OCI-LY1 (cell line): ENCODE results near the gene NCS1.

ENCODE experiments used
- H2AFZ ChIP-seq: fragments of 200-600 bp; sonication (generic), shearing (Covaris generic); 2 replicates; pipeline ENCODE4 v1.6.0; 2014; ENCODE audit warnings: antibody characterized with exemption, mild to moderate bottlenecking, low read length
- H3F3A ChIP-seq: fragments of 200-600 bp; sonication (generic), shearing (Covaris generic); 2 replicates; pipeline ENCODE4 v1.6.0; 2014; ENCODE audit warnings: mild to moderate bottlenecking, antibody characterized with exemption, low read length, moderate library complexity; ENCODE audit not compliant: insufficient read depth
- H3K27ac ChIP-seq: fragments of 200-600 bp; sonication (generic); 2 replicates; pipeline ENCODE4 v1.5.1; 2014; ENCODE audit warnings: low read length, mixed run types, mild to moderate bottlenecking, low read depth; ENCODE audit not compliant: poor library complexity, severe bottlenecking
- H3K27me3 ChIP-seq: fragments of 200-600 bp; sonication (generic); 2 replicates; pipeline ENCODE4 v1.6.0; 2014; ENCODE audit warnings: antibody characterized with exemption, mild to moderate bottlenecking, low read length, moderate library complexity; ENCODE audit not compliant: insufficient read depth
- H3K36me3 ChIP-seq: fragments of 200-600 bp; sonication (generic); 2 replicates; pipeline ENCODE4 v1.6.1; 2014; ENCODE audit warnings: mild to moderate bottlenecking, antibody characterized with exemption, low read length, moderate library complexity, mixed read lengths; ENCODE audit not compliant: insufficient read depth
- H3K4me1 ChIP-seq: fragments of 200-600 bp; sonication (generic); 2 replicates; pipeline ENCODE4 v1.5.1; 2014; ENCODE audit warnings: mild to moderate bottlenecking, low read length, moderate library complexity; ENCODE audit not compliant: insufficient read depth, severe bottlenecking
- H3K4me2 ChIP-seq: fragments of 200-600 bp; sonication (generic), shearing (Covaris generic); 2 replicates; pipeline ENCODE4 v1.6.1; 2014; ENCODE audit warnings: low read length
- H3K4me3 ChIP-seq: fragments of 200-600 bp; sonication (generic); 2 replicates; pipeline ENCODE4 v1.5.1; 2014; ENCODE audit warnings: low read length, low read depth, mild to moderate bottlenecking, mixed read lengths; ENCODE audit not compliant: poor library complexity, severe bottlenecking
- H3K79me2 ChIP-seq: fragments of 200-600 bp; shearing (Covaris generic); 2 replicates; pipeline ENCODE4 v1.6.1; 2016; ENCODE audit warnings: mixed run types, low read length, mixed read lengths; ENCODE audit not compliant: insufficient read depth
- H3K9ac ChIP-seq: fragments of 200-600 bp; sonication (generic), shearing (Covaris generic); 2 replicates; pipeline ENCODE4 v1.6.1; 2014; ENCODE audit warnings: mild to moderate bottlenecking, low read length, mixed read lengths
- H3K9me2 ChIP-seq: fragments of 200-600 bp; sonication (generic), shearing (Covaris generic); 2 replicates; pipeline ENCODE4 v1.6.1; 2014; ENCODE audit warnings: low read depth, mild to moderate bottlenecking, low read length, mixed read lengths
- H3K9me3 ChIP-seq: fragments of 200-600 bp; shearing (Covaris generic); 2 replicates; pipeline ENCODE4 v1.6.1; 2014; ENCODE audit warnings: low read length, mixed read lengths
- H4K20me1 ChIP-seq: fragments of 200-600 bp; sonication (generic), shearing (Covaris generic); 2 replicates; pipeline ENCODE4 v1.6.0; 2016; ENCODE audit warnings: mild to moderate bottlenecking, low read length; ENCODE audit not compliant: insufficient read depth
- CTCF ChIP-seq: fragments of 200-600 bp; sonication (generic), shearing (Covaris generic); IDR thresholded peaks from 2 replicates; pipeline ENCODE4 v1.5.1; 2017; ENCODE audit warnings: mild to moderate bottlenecking, antibody characterized with exemption, low read length, moderate library complexity, mixed read lengths
- EZH2 ChIP-seq: fragments of 200-600 bp; sonication (generic), shearing (Covaris generic); IDR thresholded peaks from 2 replicates; pipeline ENCODE4 v1.8.0; 2017; ENCODE audit warnings: borderline replicate concordance, mixed run types, mild to moderate bottlenecking, antibody characterized with exemption, low read length, moderate library complexity, mixed read lengths

Gene NCS1

GRCh38 chr9:130172858-130173665 lies 858 bp downstream of the NCS1 start:
- Histone ChIP-seq H3K4me1 (no peaks in the 10 kb centered on the region), H3K79me2 (no peaks in the 10 kb centered on the region), H3K27ac (no peak overlapping the region), H3K4me2 (no peak overlapping the region), H3K9me3 (no peaks in the 10 kb centered on the region), H3K4me3 (no peak overlapping the region), H3K27me3 (peaks cover 4% of the 10 kb centered on the region; the same call in 1 of the 2 replicates), H3F3A (no peaks in the 10 kb centered on the region), H3K9me2 (no peaks in the 10 kb centered on the region), H2AFZ (no peak overlapping the region), H3K36me3 (no peaks in the 10 kb centered on the region), H4K20me1 (no peaks in the 10 kb centered on the region), H3K9ac (no peak overlapping the region)
- TF ChIP-seq EZH2 (no peak), CTCF (no peak)

- Histone ChIP-seq H3F3A (no peaks in the 10 kb centered on the region), H3K4me1 (no peaks in the 10 kb centered on the region), H3K27ac (no peak overlapping the region), H4K20me1 (no peaks in the 10 kb centered on the region), H3K9me3 (no peaks in the 10 kb centered on the region), H2AFZ (no peak overlapping the region), H3K4me3 (no peak overlapping the region), H3K9ac (no peak overlapping the region), H3K79me2 (no peaks in the 10 kb centered on the region), H3K27me3 (peaks cover 7% of the 10 kb centered on the region; the same call in 1 of the 2 replicates), H3K9me2 (no peaks in the 10 kb centered on the region), H3K36me3 (no peaks in the 10 kb centered on the region), H3K4me2 (no peak overlapping the region)
- TF ChIP-seq CTCF (no peak), EZH2 (no peak)
Measured at GRCh38 chr9:130173666-130173983, 1.4 kb downstream of the NCS1 start.

GRCh38 chr9:130174025-130174424 lies 1.8 kb downstream of the NCS1 start:
- Histone ChIP-seq H3K9me2 (no peaks in the 10 kb centered on the region), H3F3A (no peaks in the 10 kb centered on the region), H3K79me2 (no peaks in the 10 kb centered on the region), H2AFZ (no peak overlapping the region), H3K27ac (no peak overlapping the region), H3K4me2 (no peak overlapping the region), H3K4me1 (no peaks in the 10 kb centered on the region), H3K9me3 (no peaks in the 10 kb centered on the region), H3K27me3 (peaks cover 7% of the 10 kb centered on the region; the same call in 1 of the 2 replicates), H3K4me3 (no peak overlapping the region), H4K20me1 (no peaks in the 10 kb centered on the region), H3K9ac (no peak overlapping the region), H3K36me3 (no peaks in the 10 kb centered on the region)
- TF ChIP-seq EZH2 (no peak), CTCF (no peak)
